GM12878 (cell line): ENCODE data around the gene IGLL5. TPM values are rescaled to one million over a fixed set of nuclear protein-coding genes. Genes with fewer than 3 reads are reported as not detected.

Source experiments
- ATAC-seq: fragments of 200-7000 bp; cut with Tn5 transposase; 3 replicates; pipeline ENCODE4 v1.9.1; 2020; ENCODE audit warnings: mild to moderate bottlenecking, moderate library complexity
- BruUV-seq: library from RNA; stranded (reverse); fragments of 400-500 nt; replicated peaks from 2 replicates; lab custom pipeline; 2021; lab: Mats Ljungman, UMichigan
- CTCF ChIA-PET: fragments of 300-600 bp; sonication (Branson Sonifier 250); formaldehyde crosslinking; extraction: SDS; loops from one replicate; lab custom pipeline; 2021; ENCODE audit warnings: inconsistent platforms; lab: Yijun Ruan, JAX
- POLR2A ChIA-PET: fragments of 350-600 bp; formaldehyde crosslinking; extraction: SDS; loops from one replicate; lab custom pipeline; 2021; ENCODE audit warnings: inconsistent platforms; lab: Charles Lee
- RAD21 ChIA-PET: fragments of 300-600 bp; sonication (Branson Sonifier 250); formaldehyde crosslinking; loops from one replicate; lab custom pipeline; 2023; ENCODE audit warnings: antibody characterized with exemption; ENCODE audit not compliant: unreplicated experiment; lab: Charles Lee
- SMC1A ChIA-PET: fragments of 300-600 bp; sonication (Branson Sonifier 250); formaldehyde crosslinking; loops from one replicate; lab custom pipeline; 2023; ENCODE audit not compliant: unreplicated experiment, uncharacterized antibody; lab: Charles Lee
- DNase-seq: peaks from one replicate; pipeline ENCODE4 v3.0.0-alpha.2; 2011; ENCODE audit warnings: low read depth, low spot score
- FAIRE-seq: peaks from 3 replicates; lab custom pipeline; 2011; peaks lifted over from hg19 to GRCh38; lab: Jason Lieb, UNC
- H2AFZ ChIP-seq: 2 replicates; pipeline ENCODE4 v1.6.0; 2011; ENCODE audit warnings: low read depth, low read length, control low read depth; ENCODE audit not compliant: control insufficient read depth
- H3K27ac ChIP-seq: 2 replicates; pipeline ENCODE4 v1.5.1; 2011; ENCODE audit warnings: control low read depth; ENCODE audit not compliant: control insufficient read depth, insufficient read depth
- H3K27me3 ChIP-seq, 2 experiments: replicated peaks in 1 of 2; 2 replicates each; pipeline versions ENCODE4 v1.6.0 to v1.6.1; 2011; ENCODE audit warnings: low read length in 1 of 2; ENCODE audit not compliant: control insufficient read depth in 2 of 2, insufficient read depth in 2 of 2
- H3K36me3 ChIP-seq, 2 experiments: 2 replicates each; pipeline ENCODE4 v1.5.1; 2011; ENCODE audit warnings: low read length in 1 of 2; ENCODE audit not compliant: control insufficient read depth in 2 of 2, insufficient read depth in 2 of 2
- H3K4me1 ChIP-seq: 2 replicates; pipeline ENCODE4 v1.6.1; 2011; ENCODE audit warnings: mild to moderate bottlenecking, low read length, moderate library complexity, mixed read lengths; ENCODE audit not compliant: control insufficient read depth, insufficient read depth
- H3K4me2 ChIP-seq: 2 replicates; pipeline ENCODE4 v1.6.0; 2011; ENCODE audit warnings: control low read depth; ENCODE audit not compliant: control insufficient read depth, insufficient read depth
- H3K4me3 ChIP-seq: fragments of 200-600 bp; sonication (generic); 2 replicates; pipeline ENCODE4 v1.5.1; 2016
- H3K79me2 ChIP-seq: 2 replicates; pipeline ENCODE4 v1.6.0; 2011; ENCODE audit warnings: low read length; ENCODE audit not compliant: control insufficient read depth, insufficient read depth
- H3K9ac ChIP-seq: 2 replicates; pipeline ENCODE4 v1.8.0; 2011; ENCODE audit warnings: low read length, control low read depth, mixed read lengths; ENCODE audit not compliant: control insufficient read depth, insufficient read depth
- H3K9me3 ChIP-seq: replicated peaks from 3 replicates; pipeline ENCODE4 v1.5.1; 2011; ENCODE audit warnings: mild to moderate bottlenecking, low read length; ENCODE audit not compliant: control insufficient read depth, insufficient read depth
- H4K20me1 ChIP-seq: 2 replicates; pipeline ENCODE4 v1.6.0; 2011; ENCODE audit not compliant: control insufficient read depth, insufficient read depth
- MTA3 ChIP-seq: IDR thresholded peaks from 2 replicates; pipeline ENCODE4 v1.6.1; 2012; ENCODE audit warnings: low read length, inconsistent platforms, borderline replicate concordance
- PAX5 ChIP-seq: IDR thresholded peaks from 2 replicates; pipeline ENCODE4 v1.6.1; 2011; ENCODE audit warnings: low read depth, low read length, borderline replicate concordance
- WGBS: methylation state at CpG from one replicate; pipeline ENCODE4 v1.1.6; 2016; ENCODE audit warnings: low lambda C conversion rate; ENCODE audit not compliant: insufficient replicate concordance, insufficient coverage; ENCODE audit errors: missing lambda C conversion rate; 5-methylcytosine and 5-hydroxymethylcytosine counted together
- in situ Hi-C: fragments of 300-500 bp; cut with MboI; formaldehyde crosslinking; loops from 9 replicates; pipeline ENCODE4 v1.14.3; 2018; ENCODE audit warnings: mixed read lengths
- intact Hi-C: fragments of 100-400 bp; cut with micrococcal nuclease; formaldehyde crosslinking; loops from one replicate; pipeline ENCODE4 v1.14.2; 2022; ENCODE audit not compliant: unreplicated experiment
- polyA plus RNA-seq, 11 experiments: library from polyadenylated mRNA; depleted of rRNA in 4 of 11; unstranded in 6 of 11; stranded (reverse) in 5 of 11; fragments of >200 nt; fragmentation: Nextera tagmentation in 4 of 11; fragmentation: Illumina TruSeq in 1 of 11; extraction: Ambion mirVana in 4 of 11; extraction: Trizol in 1 of 11; gene quantifications; 1 replicate in 1 of 11; 2 replicates in 10 of 11; pipeline versions ENCODE4 v1.2.1 to v1.2.3, GENCODE V29; 2011 to 2016; ENCODE audit warnings: inconsistent platforms in 2 of 11, missing spikeins in 2 of 11, low read depth in 1 of 11
- total RNA-seq, 4 experiments: library from RNA; depleted of rRNA in 3 of 4; stranded (reverse); fragments of >200 nt in 3 of 4; fragmentation: Illumina TruSeq in 1 of 4; extraction: Trizol in 1 of 4; gene quantifications; 2 replicates each; pipeline versions ENCODE4 v1.2.1 to v1.2.3, GENCODE V29; 2013 to 2021

Gene IGLL5
- total and polyA plus RNA-seq, 10 of the 15 experiments (the other 5 are each of a cell fraction or from before 2014, with no cell fraction given), result not detected

GRCh38 chr22:22910272-22911240, 22.9 kb downstream of the IGLL5 start:
- Histone ChIP-seq H3K9me3 (no peaks in the 10 kb centered on the region), H3K4me3 (no peak overlapping the region), H3K79me2 (no peaks in the 10 kb centered on the region), H3K36me3 (no peaks in the 10 kb centered on the region), H3K27ac (no peak overlapping the region; the same call in 1 of the 2 replicates), H3K27me3 (no peaks in the 10 kb centered on the region), H2AFZ (no peak overlapping the region; the same call in 1 of the 2 replicates), H3K4me2 (no peak overlapping the region), H3K9ac (no peak overlapping the region), H3K4me1 (peaks cover 36% of the 10 kb centered on the region), H4K20me1 (no peaks in the 10 kb centered on the region)
- ATAC-seq, result no peak
- TF ChIP-seq MTA3 (no peak), PAX5 (peak; percentile 61; the same call in 1 of the 2 replicates)
- in situ Hi-C loops (loop anchor here (5.0 to 25.0 kb wide), 3 partner anchors 556 to 1198 kb away; no protein-coding TSS in a partner anchor), intact Hi-C loops (no loop called here)
- RAD21 ChIA-PET, result interaction anchor here (1.0 to 1.6 kb wide), 3 partner anchors 18 to 25 kb away, joined by 3 to 4 read pairs (median 3); no protein-coding TSS in a partner anchor
- CTCF ChIA-PET, result interaction anchor here (1.4 to 2.3 kb wide), 3 partner anchors 9 to 25 kb away, joined by 4 to 7 read pairs (median 5); no protein-coding TSS in a partner anchor
- no peak for DNase-seq
- SMC1A ChIA-PET, result interaction anchor here (0.8 to 3.1 kb wide), 2 partner anchors 18 to 23 kb away, joined by 3 to 11 read pairs; no protein-coding TSS in a partner anchor
- no TSS peak for BruUV-seq
- 55% methylated on average over 15 of the region's 15 CpGs for WGBS
- FAIRE-seq, result no peak
- POLR2A ChIA-PET, result interaction anchor here (1.0 to 2.0 kb wide), 2 partner anchors 8 to 25 kb away, joined by 3 to 8 read pairs; no protein-coding TSS in a partner anchor
